Heart left ventricle (tissue), 13 donors: Measurements from ENCODE around the gene SGIP1.

Experiments
- POLR2A ChIP-seq, 2 donors: fragments of 450-650 bp; IDR thresholded peaks; one replicate each; pipeline ENCODE4 v1.6.1; 2017; ENCODE audit warnings: antibody characterized with exemption in 2 of 2, mild to moderate bottlenecking in 2 of 2, moderate library complexity in 2 of 2
- TF ChIP-seq, protein P1 (sequence below), 12 donors: fragments of 200-600 bp; sonication (generic) in 4 of 12; IDR thresholded peaks; one replicate each; pipeline versions ENCODE4 v1.5.0 to v1.8.0; 2018 to 2022; ENCODE audit warnings: antibody characterized with exemption in 12 of 12, mild to moderate bottlenecking in 5 of 12
- donor health status: ischemic (EF 13 %, LVEDD 7.1; RV severe dilation, severe dysfunction).
- donor health status: DM: no; HTN: yes; CAD: no.
- donor health status: DM: no; HTN: no; CAD: no.
- donor health status: ischemic (EF 25% LVEDD 6.9; RV normal size, moderate dysfunction).
- donor health status: ischemic (EF 25% LVEDD 5.7; RV mildly dilated, moderate dysfunction).
- donor health status: ischemic (EF 35%, LVEDD 5.7; RV mildly dilated, moderate dysfunction).
- donor health status: nonischemic (EF 11% LVEDD 7.7; RV severe dilation, severe dysfunction).
- donor health status: DM: yes; HTN: yes; CAD: no.
- donor health status: PGD.
- donor health status: ischemic (EF 29% LVEDD 5.4; RV normal size, mild dysfunction).
- donor health status: nonischemic (EF 23%, LVEDD 6.1; RV moderate dilation, normal function).

DNA sequence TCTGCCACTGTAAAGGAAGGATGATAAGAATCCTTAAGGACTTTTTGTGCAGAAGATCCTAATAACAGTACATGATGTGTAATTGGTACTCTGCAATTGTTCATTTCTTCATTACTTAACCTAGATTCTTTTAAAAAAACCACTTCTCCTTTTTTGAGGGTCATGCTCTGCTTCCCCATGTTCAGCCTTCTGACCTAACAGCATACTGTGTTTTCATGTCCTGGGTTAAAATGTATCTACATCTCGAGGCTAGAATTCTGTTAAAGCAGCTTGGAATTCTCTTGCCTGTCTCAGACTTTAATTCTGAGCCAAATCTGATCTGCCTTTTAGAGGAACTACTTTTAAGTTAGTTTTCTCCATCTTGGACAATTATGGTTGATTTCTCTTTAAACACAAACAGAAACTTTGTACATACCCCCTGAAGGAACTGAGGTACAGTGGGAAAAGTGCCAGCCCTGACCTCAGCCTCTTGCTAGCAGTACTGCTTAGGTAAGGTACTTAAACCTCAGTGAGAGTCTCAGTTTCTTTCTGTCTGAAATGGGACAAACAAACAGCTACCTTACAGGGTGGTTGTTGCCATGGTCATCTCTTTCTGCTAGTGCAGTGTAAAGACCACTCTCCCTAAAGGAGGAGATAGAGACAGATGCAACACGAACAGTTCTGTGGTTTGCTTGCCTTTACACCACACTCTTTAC, 115.1 kb downstream of the SGIP1 start:
- no peak for TF ChIP-seq POLR2A (IDR thresholded peaks at IDR 0.05)
- TF ChIP-seq, protein P1, sequence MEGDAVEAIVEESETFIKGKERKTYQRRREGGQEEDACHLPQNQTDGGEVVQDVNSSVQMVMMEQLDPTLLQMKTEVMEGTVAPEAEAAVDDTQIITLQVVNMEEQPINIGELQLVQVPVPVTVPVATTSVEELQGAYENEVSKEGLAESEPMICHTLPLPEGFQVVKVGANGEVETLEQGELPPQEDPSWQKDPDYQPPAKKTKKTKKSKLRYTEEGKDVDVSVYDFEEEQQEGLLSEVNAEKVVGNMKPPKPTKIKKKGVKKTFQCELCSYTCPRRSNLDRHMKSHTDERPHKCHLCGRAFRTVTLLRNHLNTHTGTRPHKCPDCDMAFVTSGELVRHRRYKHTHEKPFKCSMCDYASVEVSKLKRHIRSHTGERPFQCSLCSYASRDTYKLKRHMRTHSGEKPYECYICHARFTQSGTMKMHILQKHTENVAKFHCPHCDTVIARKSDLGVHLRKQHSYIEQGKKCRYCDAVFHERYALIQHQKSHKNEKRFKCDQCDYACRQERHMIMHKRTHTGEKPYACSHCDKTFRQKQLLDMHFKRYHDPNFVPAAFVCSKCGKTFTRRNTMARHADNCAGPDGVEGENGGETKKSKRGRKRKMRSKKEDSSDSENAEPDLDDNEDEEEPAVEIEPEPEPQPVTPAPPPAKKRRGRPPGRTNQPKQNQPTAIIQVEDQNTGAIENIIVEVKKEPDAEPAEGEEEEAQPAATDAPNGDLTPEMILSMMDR (IDR thresholded peaks at IDR 0.05): no peak
